GM12878 (cell line): Measurements from ENCODE around the gene EEPD1.
"Not testable (repeated sequence)": the region's sequence is repeated elsewhere in the genome, so short reads cannot be mapped to it uniquely, and the experiment has no call there.

Experiments
- CTCF ChIP-seq, 3 experiments: IDR thresholded peaks in 2 of 3; conservative IDR thresholded peaks in 1 of 3; 2 replicates each; pipeline ENCODE4 v1.5.1; 2011; ENCODE audit warnings: low read depth in 3 of 3, low read length in 3 of 3, mild to moderate bottlenecking in 3 of 3, control low read depth in 2 of 3, moderate library complexity in 2 of 3, inconsistent platforms in 1 of 3, mixed read lengths in 1 of 3; ENCODE audit not compliant: control insufficient read depth in 2 of 3, insufficient read depth in 1 of 3; ENCODE audit errors: extremely low read depth in 1 of 3
- E2F4 ChIP-seq: IDR thresholded peaks from 2 replicates; pipeline ENCODE4 v1.6.1; 2012; ENCODE audit warnings: low read depth, low read length, improper control_type of control experiment
- GABPA ChIP-seq: IDR thresholded peaks from 2 replicates; pipeline ENCODE4 v1.6.1; 2014; ENCODE audit warnings: antibody characterized with exemption, low read depth, mild to moderate bottlenecking, inconsistent platforms
- JUNB ChIP-seq: IDR thresholded peaks from 2 replicates; pipeline ENCODE4 v1.6.1; 2016; ENCODE audit warnings: antibody characterized with exemption, mild to moderate bottlenecking
- KLF5 ChIP-seq: fragments of 450-650 bp; IDR thresholded peaks from 2 replicates; pipeline ENCODE4 v1.6.1; 2014; ENCODE audit warnings: mild to moderate bottlenecking; ENCODE audit not compliant: partially characterized antibody
- MXI1 ChIP-seq: fragments of 150-350 bp; IDR thresholded peaks from 2 replicates; pipeline ENCODE4 v1.6.1; 2011; ENCODE audit warnings: low read depth, mild to moderate bottlenecking, inconsistent platforms, low read length, improper control_type of control experiment
- NFYA ChIP-seq: IDR thresholded peaks from 2 replicates; pipeline ENCODE4 v1.6.1; 2011; ENCODE audit warnings: low read depth, mild to moderate bottlenecking, low read length, improper control_type of control experiment, borderline replicate concordance
- RAD21 ChIP-seq: IDR thresholded peaks from 2 replicates; pipeline ENCODE4 v1.6.1; 2011; ENCODE audit warnings: mild to moderate bottlenecking, low read depth, low read length, moderate library complexity; ENCODE audit not compliant: insufficient read depth
- RFX5 ChIP-seq: IDR thresholded peaks from 2 replicates; pipeline ENCODE4 v1.6.1; 2011; ENCODE audit warnings: low read depth, low read length, improper control_type of control experiment
- ZBTB33 ChIP-seq: fragments of 450-650 bp; IDR thresholded peaks from 2 replicates; pipeline ENCODE4 v1.6.1; 2017; ENCODE audit warnings: mild to moderate bottlenecking

GRCh38 chr7:36244001-36244400 is 90.9 kb downstream of the EEPD1 start:
- TF ChIP-seq GABPA; KLF5; NFYA; CTCF (IDR thresholded peaks at IDR 0.05 in 2 of 3, conservative IDR thresholded peaks at IDR 0.05 in 1 of 3; ENCODE audit: control insufficient read depth in 2 of 3, extremely low read depth in 1 of 3, insufficient read depth in 1 of 3, low read depth in 3 of 3, low read length in 3 of 3); MXI1; JUNB; E2F4; ZBTB33; RAD21; RFX5: not testable (repeated sequence)
